Stomach (tissue), 4 donors: ENCODE data around the gene ZCCHC14.

ENCODE experiments used
- CTCF ChIP-seq, 7 experiments: fragments of 450-650 bp in 4 of 7; fragments of 200-600 bp in 3 of 7; sonication (generic) in 3 of 7; IDR thresholded peaks; one replicate each; pipeline ENCODE4 v1.5.1; 2016 to 2019; ENCODE audit warnings: antibody characterized with exemption in 7 of 7, control low read depth in 2 of 7, mild to moderate bottlenecking in 1 of 7
- EP300 ChIP-seq: sonication (generic); formaldehyde crosslinking; IDR thresholded peaks from one replicate; pipeline ENCODE4 v1.6.1; 2017; ENCODE audit warnings: antibody characterized with exemption
- POLR2A ChIP-seq, 4 donors: fragments of 450-650 bp; IDR thresholded peaks; one replicate each; pipeline ENCODE4 v1.6.1; 2016; ENCODE audit warnings: antibody characterized with exemption in 4 of 4, control low read depth in 2 of 4, mild to moderate bottlenecking in 1 of 4, moderate library complexity in 1 of 4
- POLR2AphosphoS5 ChIP-seq, 3 donors: sonication (generic); formaldehyde crosslinking; IDR thresholded peaks; one replicate each; pipeline ENCODE4 v1.6.1; 2016; ENCODE audit warnings: antibody characterized with exemption in 3 of 3

GRCh38 chr16:87418644-87419043 is 74.2 kb downstream of the ZCCHC14 start:
- TF ChIP-seq CTCF (IDR thresholded peaks at IDR 0.05) (no peak), EP300 (no peak), POLR2A (IDR thresholded peaks at IDR 0.05) (no peak), POLR2AphosphoS5 (IDR thresholded peaks at IDR 0.05) (no peak)
